B cell (primary cell): ENCODE measurements around the gene CSMD2. TPM values are rescaled to one million over a fixed set of nuclear protein-coding genes. Genes with fewer than 3 reads are reported as not detected.

Source experiments
- ATAC-seq: fragments of 200-7000 bp; cut with Tn5 transposase; one replicate; pipeline ENCODE4 v1.10.0; 2021; ENCODE audit warnings: low read depth, mild to moderate bottlenecking, moderate number of reproducible peaks, moderate library complexity
- CTCF ChIA-PET: fragments of 350-600 bp; sonication (Branson Sonifier 250); formaldehyde crosslinking; loops from one replicate; lab custom pipeline; 2021; ENCODE audit warnings: antibody characterized with exemption, inconsistent platforms; lab: Charles Lee
- POLR2A ChIA-PET: fragments of 350-600 bp; sonication (Branson Sonifier 250); formaldehyde crosslinking; loops from one replicate; lab custom pipeline; 2021; ENCODE audit warnings: antibody characterized with exemption; lab: Charles Lee
- DNase-seq: peaks from one replicate; pipeline ENCODE4 v3.0.0; 2013
- H2AFZ ChIP-seq: 2 replicates; pipeline ENCODE4 v1.6.1; 2012; ENCODE audit warnings: mild to moderate bottlenecking, low read depth, low read length; ENCODE audit not compliant: insufficient read depth, poor library complexity, severe bottlenecking
- H3K27ac ChIP-seq, 2 donors: 1 replicate in 1 of 2; 2 replicates in 1 of 2; pipeline ENCODE4 v1.5.1; 2012 to 2013; ENCODE audit warnings: low read length in 2 of 2, mild to moderate bottlenecking in 2 of 2, moderate library complexity in 1 of 2
- H3K27me3 ChIP-seq, 4 experiments: fragments of 200-600 bp in 1 of 4; sonication (generic) in 1 of 4; replicated peaks in 1 of 4; 1 replicate in 2 of 4; 2 replicates in 2 of 4; pipeline versions ENCODE4 v1.6.1 to v1.7.0; 2013 to 2016; ENCODE audit warnings: low read length in 3 of 4, mild to moderate bottlenecking in 2 of 4, mixed read lengths in 1 of 4, moderate library complexity in 1 of 4; ENCODE audit not compliant: insufficient read depth in 4 of 4, control insufficient read depth in 3 of 4; ENCODE audit errors: control extremely low read depth in 1 of 4
- H3K36me3 ChIP-seq, 2 experiments: replicated peaks in 1 of 2; 1 replicate in 1 of 2; 2 replicates in 1 of 2; pipeline versions ENCODE4 v1.6.1 to v1.7.1; 2013; ENCODE audit warnings: low read length in 1 of 2; ENCODE audit not compliant: insufficient read depth in 2 of 2, control insufficient read depth in 1 of 2; ENCODE audit errors: control extremely low read depth in 1 of 2, extremely low read depth in 1 of 2
- H3K4me1 ChIP-seq, 2 donors: fragments of 200-600 bp in 1 of 2; sonication (generic) in 1 of 2; 1 replicate in 1 of 2; 2 replicates in 1 of 2; pipeline versions ENCODE4 v1.5.1 to v1.6.1; 2013 to 2017; ENCODE audit warnings: low read length in 2 of 2; ENCODE audit not compliant: control insufficient read depth in 2 of 2, insufficient read depth in 2 of 2
- H3K4me2 ChIP-seq: replicated peaks from 2 replicates; pipeline ENCODE3; 2012; ENCODE audit warnings: mild to moderate bottlenecking, low read depth, low read length; ENCODE audit not compliant: poor library complexity, severe bottlenecking
- H3K4me3 ChIP-seq, 5 experiments: fragments of 200-600 bp in 1 of 5; sonication (generic) in 1 of 5; 1 replicate in 3 of 5; 2 replicates in 2 of 5; pipeline versions ENCODE4 v1.5.1 to v1.7.0; 2011 to 2016; ENCODE audit warnings: low read length in 4 of 5, mild to moderate bottlenecking in 4 of 5, low read depth in 2 of 5, control low read depth in 1 of 5, moderate library complexity in 1 of 5; ENCODE audit not compliant: insufficient read depth in 1 of 5; ENCODE audit errors: control extremely low read depth in 1 of 5, extremely low read depth in 1 of 5
- H3K79me2 ChIP-seq: fragments of 200-600 bp; sonication (generic); one replicate; pipeline ENCODE4 v1.6.0; 2016; ENCODE audit warnings: low read length; ENCODE audit not compliant: control insufficient read depth, insufficient read depth
- H3K9ac ChIP-seq: fragments of 200-600 bp; sonication (generic); 2 replicates; pipeline ENCODE4 v1.6.1; 2017; ENCODE audit warnings: mild to moderate bottlenecking, low read length, moderate library complexity
- H3K9me3 ChIP-seq, 3 donors: one replicate each; pipeline versions ENCODE4 v1.6.1 to v1.7.1; 2013; ENCODE audit warnings: low read length in 2 of 3; ENCODE audit not compliant: control insufficient read depth in 2 of 3, insufficient read depth in 1 of 3; ENCODE audit errors: control extremely low read depth in 1 of 3
- H4K20me1 ChIP-seq: 2 replicates; pipeline ENCODE4 v1.6.0; 2012; ENCODE audit warnings: mild to moderate bottlenecking, low read length; ENCODE audit not compliant: insufficient read depth, control insufficient read depth, poor library complexity, severe bottlenecking
- H3K27ac Mint-ChIP-seq: one replicate; pipeline ENCODE4 v1.8.0; 2021; ENCODE audit warnings: mixed read lengths
- H3K27me3 Mint-ChIP-seq: one replicate; pipeline ENCODE4 v1.8.0; 2021; ENCODE audit warnings: mixed read lengths
- H3K4me1 Mint-ChIP-seq: one replicate; pipeline ENCODE4 v1.8.0; 2021; ENCODE audit warnings: mixed read lengths
- H3K4me3 Mint-ChIP-seq: one replicate; pipeline ENCODE4 v1.8.0; 2021; ENCODE audit warnings: mixed read lengths
- H3K9me3 Mint-ChIP-seq: one replicate; pipeline ENCODE4 v1.8.0; 2022; ENCODE audit warnings: mixed read lengths; ENCODE audit not compliant: insufficient read depth
- CTCF ChIP-seq: fragments of 200-600 bp; IDR thresholded peaks from one replicate; pipeline ENCODE4 v1.8.0; 2022; ENCODE audit warnings: antibody characterized with exemption, mild to moderate bottlenecking
- EZH2 ChIP-seq: IDR thresholded peaks from 2 replicates; pipeline ENCODE4 v1.6.1; 2012; ENCODE audit warnings: borderline replicate concordance, low read depth, mild to moderate bottlenecking, moderate library complexity, low read length; ENCODE audit not compliant: insufficient read depth, poor library complexity, severe bottlenecking
- WGBS: methylation state at CpG from one replicate; pipeline ENCODE4 v1.1.5; 2013; ENCODE audit warnings: missing lambda C conversion rate; ENCODE audit not compliant: insufficient coverage; 5-methylcytosine and 5-hydroxymethylcytosine counted together
- intact Hi-C: fragments of 100-400 bp; cut with micrococcal nuclease; formaldehyde crosslinking; loops from one replicate; pipeline ENCODE4 v1.10.0; 2022
- polyA plus RNA-seq: library from polyadenylated mRNA; depleted of rRNA; stranded (reverse); fragments of >200 nt; gene quantifications from 2 replicates; pipeline ENCODE4 v1.2.3, GENCODE V29; 2012
- total RNA-seq, 2 donors: library from RNA; stranded (reverse); fragments of 120-200 nt in 1 of 2; gene quantifications; 1 replicate in 1 of 2; 2 replicates in 1 of 2; pipeline versions ENCODE4 v1.2.3 to v1.2.4, GENCODE V29; 2013 to 2022

CSMD2 gene
- total and polyA plus RNA-seq, 2 donors (not counting 1 experiment from before 2014, with no cell fraction given), result not detected

- ATAC-seq (no peak), DNase-seq (no peak)
- Histone ChIP-seq H3K36me3 (no peaks in the 10 kb centered on the region), H3K9ac (no peak overlapping the region), H3K27ac (no peak overlapping the region), H3K79me2 (no peaks in the 10 kb centered on the region), H2AFZ (no peak overlapping the region), H3K9me3 (no peaks in the 10 kb centered on the region), H3K4me1 (no peaks in the 10 kb centered on the region), H3K4me3 (no peak overlapping the region), H4K20me1 (no peaks in the 10 kb centered on the region), H3K4me2 (no peak overlapping the region), H3K27me3 (peaks cover 0 to 7% (median 0%) of the 10 kb centered on the region in 4 experiments)
- Mint-ChIP-seq H3K9me3 (peaks cover 2% of the 10 kb centered on the region), H3K4me3 (no peak overlapping the region), H3K27me3 (peaks cover 23% of the 10 kb centered on the region), H3K27ac (no peak overlapping the region), H3K4me1 (no peaks in the 10 kb centered on the region)
- ChIA-PET POLR2A (no interaction called here), CTCF (no interaction called here)
- TF ChIP-seq CTCF (no peak), EZH2 (no peak)
- WGBS, result 94% methylated on average over 4 of the region's 9 CpGs
- intact Hi-C loops, result no loop called here
These were observed 587.4 kb downstream of the CSMD2 start for GRCh38 chr1:33577663-33578062.

GRCh38 chr1:33576821-33577599 lies 588.0 kb downstream of the CSMD2 start:
- TF ChIP-seq CTCF, result no peak
- Mint-ChIP-seq H3K4me3 (no peak overlapping the region), H3K9me3 (peaks cover 2% of the 10 kb centered on the region), H3K27me3 (peaks cover 27% of the 10 kb centered on the region), H3K27ac (no peak overlapping the region), H3K4me1 (no peaks in the 10 kb centered on the region)
- H3K9me3 ChIP-seq, result no peaks in the 10 kb centered on the region
- no peaks in the 10 kb centered on the region for H3K79me2 ChIP-seq
- no peak overlapping the region for H2AFZ ChIP-seq
- no peak for ATAC-seq
- WGBS, result 84% methylated on average over 7 of the region's 11 CpGs
- POLR2A ChIA-PET, result no interaction called here
- intact Hi-C loops, result no loop called here
- no peaks in the 10 kb centered on the region for H4K20me1 ChIP-seq
- H3K27ac ChIP-seq, result no peak overlapping the region
- DNase-seq, result no peak
- no peaks in the 10 kb centered on the region for H3K36me3 ChIP-seq
- H3K27me3 ChIP-seq, result peaks cover 0 to 9% (median 0%) of the 10 kb centered on the region in 4 experiments
- no peak overlapping the region for H3K4me2 ChIP-seq
- H3K4me3 ChIP-seq, result no peak overlapping the region
- H3K4me1 ChIP-seq, result no peaks in the 10 kb centered on the region
- H3K9ac ChIP-seq, result no peak overlapping the region
- CTCF ChIA-PET, result no interaction called here
